HG03097 (cell line): ENCODE measurements around the gene TMEM33.
A peak's percentile ranks its signal among the peaks of the same experiment; 100 is the strongest.

Source experiments
- ATAC-seq: cut with Tn5 transposase; IDR thresholded peaks from one replicate; pipeline ENCODE4 v1.9.1; 2021; ENCODE audit not compliant: unreplicated experiment, low FRiP score

Gene TMEM33

DNA sequence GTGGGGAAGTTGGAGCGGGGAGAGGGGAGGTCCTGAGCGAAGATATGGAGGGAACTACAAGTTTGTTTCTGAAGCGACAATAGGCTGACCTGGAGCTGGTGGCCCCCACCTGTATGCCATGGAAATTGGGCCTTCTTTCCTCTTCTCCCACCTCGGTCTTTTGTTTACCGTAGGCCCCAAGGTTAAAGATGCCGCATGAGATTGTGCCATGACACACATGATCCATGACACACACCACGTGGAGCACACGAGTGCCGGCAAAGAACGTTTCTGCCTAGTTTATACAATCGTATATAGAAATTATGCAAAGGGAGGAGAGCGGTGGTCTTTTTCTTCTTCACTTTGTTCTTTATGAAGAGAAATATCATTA lies 408 bp downstream of the TMEM33 start:
- ATAC-seq = peak; percentile 17

DNA sequence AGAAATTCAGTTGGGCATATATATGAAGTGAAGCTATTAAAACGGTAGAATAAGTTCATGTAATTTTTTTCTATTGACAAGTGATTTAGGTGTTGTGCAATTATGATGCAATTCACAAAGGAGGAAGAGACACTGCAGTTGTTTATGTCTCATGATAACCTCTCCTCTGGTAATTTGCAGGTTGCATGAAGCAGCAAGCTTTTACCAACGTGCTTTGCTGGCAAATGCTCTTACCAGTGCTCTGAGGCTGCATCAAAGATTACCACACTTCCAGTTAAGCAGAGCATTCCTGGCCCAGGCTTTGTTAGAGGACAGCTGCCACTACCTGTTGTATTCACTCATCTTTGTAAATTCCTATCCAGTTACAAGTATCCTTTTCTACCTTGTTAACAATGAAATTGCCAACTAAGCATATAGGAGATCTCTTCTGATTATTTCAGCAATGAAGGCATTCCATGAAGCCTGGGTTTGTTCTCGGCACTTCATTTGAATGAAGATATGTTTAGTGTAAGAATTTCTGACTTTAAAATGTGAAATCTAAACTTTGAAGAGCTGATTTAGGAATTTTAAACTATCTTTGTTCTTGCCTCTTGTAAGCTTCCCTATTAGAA lies 3.9 kb downstream of the TMEM33 start:
- ATAC-seq = no peak

DNA sequence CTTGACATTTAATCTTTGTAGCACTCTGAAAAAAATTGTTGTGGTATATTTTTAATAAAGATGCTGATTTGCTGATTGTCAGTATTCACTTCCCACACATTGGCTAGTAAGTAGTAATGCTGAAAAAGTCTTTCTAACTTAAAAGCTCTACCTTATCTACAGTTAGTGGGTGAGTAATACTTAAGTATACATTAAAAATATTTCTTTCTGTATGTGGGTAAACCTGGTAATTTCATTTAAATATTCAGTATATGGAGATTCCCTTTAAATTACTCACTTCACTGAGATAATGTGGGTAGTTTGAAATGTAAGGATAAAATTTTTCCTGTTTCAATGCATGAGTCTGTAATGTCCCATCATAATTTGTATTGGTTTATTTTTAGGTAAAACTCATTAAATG lies 5.6 kb downstream of the TMEM33 start:
- no peak for ATAC-seq

DNA sequence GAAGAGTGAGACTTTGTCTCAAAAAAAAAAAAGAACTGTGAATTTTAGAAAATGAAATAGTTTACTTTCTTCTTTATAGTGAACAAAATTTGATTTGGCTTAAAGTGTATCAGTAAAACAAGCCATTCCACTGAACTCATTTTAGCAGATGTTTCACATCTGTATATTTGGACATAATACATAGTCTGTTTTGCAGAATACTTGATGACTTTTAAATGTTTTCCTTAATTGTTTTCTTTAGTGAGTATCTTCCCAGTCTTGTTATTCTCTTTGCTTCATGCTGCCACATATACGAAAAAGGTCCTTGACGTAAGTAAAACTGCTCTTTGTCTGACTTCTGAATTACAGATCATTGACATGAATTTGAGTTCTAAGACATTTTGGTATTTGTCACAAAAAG lies 8.3 kb downstream of the TMEM33 start:
- no peak for ATAC-seq

DNA sequence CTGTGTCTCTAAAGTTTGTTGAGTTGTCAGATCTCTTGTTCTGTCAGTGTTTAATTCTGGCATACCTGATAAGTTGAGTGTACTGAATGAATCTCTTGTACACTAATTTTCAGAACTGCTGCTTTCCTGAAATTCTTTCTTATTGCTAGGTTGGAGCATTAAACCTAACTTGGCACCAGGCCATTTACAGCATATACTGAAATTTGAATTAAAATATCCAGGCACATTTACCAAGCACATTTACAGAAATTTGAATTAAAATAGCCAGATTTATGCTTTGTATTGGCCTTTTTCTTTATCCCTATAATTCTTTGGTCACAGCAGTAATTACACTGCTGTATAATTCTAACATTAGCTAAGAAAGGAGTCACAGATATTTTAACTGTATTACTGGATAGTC lies 8.9 kb downstream of the TMEM33 start:
- no peak for ATAC-seq

DNA sequence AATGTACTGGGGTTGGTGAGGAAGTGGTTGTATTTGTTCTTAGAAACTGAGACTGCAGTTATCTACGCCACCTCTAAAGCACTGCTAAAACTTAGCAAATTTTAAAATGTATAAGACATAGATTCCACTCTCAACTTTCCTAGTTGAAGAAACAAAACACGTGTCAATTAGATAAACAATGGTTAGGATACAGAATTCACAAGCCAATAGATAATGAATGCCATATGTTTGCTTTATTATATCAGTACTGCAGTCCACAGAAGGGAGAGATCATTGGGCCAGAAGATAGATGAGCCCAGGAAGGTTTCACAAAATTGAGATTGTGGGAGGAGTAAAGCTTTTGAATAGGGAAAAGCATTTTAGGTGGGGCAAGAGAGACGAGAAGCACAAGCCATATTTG lies 14.3 kb downstream of the TMEM33 start:
- ATAC-seq = no peak

DNA sequence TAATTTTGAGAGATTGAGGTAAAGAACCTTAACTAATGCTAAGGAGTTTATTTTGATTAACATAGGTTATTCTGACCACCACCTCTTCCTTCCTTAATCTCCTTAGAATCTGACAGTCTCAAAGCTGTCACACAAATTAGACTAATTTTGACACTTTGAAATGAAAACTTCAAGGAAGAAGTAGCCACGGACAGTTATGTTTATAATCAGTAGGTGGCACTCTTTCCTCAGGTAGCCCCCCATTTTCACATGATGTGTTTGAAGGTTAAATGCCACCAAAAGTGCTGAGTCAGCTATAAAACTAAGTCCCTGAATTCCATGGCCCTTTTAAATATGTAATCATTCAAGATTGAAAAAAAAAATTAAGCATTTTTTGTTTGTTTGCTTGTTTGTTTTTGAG lies 22.4 kb downstream of the TMEM33 start:
- no peak for ATAC-seq

DNA sequence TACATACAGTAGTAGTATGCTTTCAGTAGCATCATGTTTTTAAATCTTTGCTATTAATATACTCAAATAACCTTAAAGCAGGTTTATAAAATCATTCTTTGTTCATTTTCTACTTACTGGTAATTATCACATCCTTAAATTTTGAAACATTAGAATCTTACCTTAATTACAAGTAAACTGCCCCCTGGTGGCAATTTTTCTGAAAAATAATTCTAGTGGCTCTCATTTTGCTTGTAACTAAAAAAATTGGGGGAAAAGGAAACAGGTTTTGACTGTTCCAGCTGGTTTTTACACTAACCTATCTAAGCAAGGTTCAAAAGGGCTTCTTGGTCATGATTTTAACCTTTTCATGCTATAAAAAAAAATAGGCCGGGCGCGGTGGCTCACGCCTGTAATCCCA lies 27.9 kb downstream of the TMEM33 start:
- no peak for ATAC-seq

DNA sequence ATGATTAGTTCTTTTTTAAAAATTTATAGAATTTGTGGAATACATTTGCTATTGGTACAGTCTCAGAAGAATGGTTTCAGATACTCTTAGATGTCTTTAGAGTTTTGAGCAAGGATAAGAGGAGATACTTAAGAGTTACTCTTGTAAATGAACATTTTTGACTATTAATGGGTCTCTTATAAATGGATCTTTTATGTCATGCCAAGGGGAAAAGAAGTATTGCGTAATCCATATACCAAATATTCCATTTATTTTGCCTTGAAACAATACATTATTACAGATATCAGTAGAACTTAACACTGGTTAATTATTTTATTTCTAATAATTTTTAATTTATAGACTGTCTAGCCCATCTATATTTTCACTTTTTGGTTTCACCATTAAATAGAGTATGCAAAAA lies 29.2 kb downstream of the TMEM33 start:
- ATAC-seq = no peak

DNA sequence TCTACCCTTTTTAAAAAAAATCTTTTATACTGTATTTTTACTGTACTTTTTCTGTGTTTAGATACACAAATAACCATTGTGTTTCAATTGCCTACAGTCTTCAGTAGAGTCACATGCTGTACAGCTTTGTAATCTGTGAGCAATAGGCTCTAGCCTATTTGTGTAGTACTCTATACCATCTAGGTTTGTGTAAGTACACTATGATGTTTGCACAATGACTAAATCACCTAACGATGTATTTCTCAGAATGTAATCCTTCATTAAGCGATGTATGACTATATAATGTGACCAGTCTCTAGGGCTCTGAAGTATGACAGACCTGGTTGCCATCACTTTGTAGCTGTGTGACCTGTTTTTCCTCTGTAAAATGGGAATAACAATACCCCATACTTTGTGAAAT lies 32.2 kb downstream of the TMEM33 start:
- no peak for ATAC-seq

DNA sequence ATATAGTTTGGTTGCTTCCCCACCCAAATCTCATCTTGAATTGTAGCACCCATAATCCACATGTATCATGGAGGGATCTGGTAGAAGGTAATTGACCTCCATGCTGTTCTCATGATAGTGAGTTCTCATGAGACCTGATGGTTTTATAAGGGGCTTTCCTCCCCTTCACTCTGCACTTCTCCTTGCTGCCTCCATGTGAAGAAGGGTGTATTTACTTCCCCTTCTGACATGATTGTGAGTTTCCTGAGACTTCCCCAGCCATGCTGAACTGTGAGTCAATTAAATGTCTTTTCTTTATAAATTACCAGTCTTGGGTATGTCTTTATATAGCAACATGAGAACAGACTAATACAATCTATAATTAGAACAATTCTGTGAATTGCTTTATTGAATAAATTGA lies 34.4 kb downstream of the TMEM33 start:
- no peak for ATAC-seq

DNA sequence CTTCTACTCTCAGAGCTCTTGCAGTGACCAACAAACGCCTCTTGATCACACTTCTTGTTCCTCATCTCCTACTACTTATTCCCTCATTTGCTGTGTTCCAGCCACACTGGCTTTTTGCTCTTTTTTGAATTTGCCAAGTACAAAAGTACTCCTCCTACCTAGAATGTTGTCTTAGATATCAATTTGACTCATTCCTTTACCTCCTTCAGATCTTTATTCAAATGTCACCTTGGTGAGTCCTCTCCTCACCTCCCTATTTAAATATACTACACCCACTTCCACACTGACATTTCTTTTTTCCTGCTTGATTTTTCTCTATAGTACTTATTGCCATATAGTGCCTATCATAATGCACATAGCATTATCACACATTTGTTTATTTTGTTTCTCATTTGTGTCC lies 40.1 kb downstream of the TMEM33 start:
- ATAC-seq = no peak

DNA sequence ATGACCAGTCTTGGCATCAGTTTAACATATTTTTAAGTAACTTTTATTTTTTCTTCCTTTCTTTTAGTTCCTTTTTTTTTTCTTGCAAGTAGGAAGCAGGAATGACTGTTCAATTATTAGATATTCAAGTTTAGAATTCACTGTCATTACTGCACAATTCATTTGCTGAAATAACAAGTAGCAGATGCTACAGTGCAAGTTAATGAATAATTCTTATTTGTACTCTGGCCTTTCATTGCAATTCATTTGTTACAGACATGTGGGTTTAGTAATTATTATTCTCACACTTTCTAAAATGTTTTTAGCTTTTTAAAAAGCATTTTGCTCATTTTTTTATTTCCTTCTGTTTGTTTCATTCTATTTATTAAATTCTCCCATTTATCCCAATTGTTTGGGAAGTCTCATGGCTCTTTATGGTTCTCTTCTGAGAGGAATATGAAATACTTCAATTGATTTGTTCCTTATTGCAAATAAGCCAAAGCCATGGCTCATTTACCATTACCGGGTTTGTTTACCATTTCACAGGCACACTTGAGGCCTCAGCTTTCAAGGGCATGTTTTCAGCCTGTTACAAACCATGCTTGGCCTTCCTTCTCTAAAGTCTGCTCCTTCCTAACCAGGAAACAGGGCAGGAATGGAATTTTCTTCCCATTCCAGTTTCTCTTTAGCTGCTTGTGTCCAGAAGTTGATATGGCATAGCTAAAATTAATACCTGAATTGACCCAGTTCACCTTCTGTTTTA lies 41.7 kb downstream of the TMEM33 start:
- no peak for ATAC-seq

DNA sequence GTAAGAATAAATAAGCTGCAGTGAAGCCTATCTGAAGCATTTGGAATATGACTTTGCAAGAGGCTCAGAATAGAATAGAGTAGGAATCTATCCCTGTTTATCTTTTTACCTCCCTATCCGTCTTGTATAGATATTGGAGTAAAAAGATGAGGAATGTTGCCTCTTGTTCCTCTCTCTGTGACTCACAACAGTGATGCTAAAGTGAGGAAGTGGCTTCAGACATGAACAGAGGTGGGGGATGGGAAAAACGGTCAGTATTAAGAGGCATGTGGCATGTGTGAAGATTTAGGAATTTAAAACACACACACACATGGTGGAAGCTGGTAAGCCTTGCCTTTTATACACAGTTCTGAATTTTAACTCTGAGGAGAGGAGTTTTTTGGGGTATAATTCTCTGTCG lies 42.5 kb downstream of the TMEM33 start:
- no peak for ATAC-seq

DNA sequence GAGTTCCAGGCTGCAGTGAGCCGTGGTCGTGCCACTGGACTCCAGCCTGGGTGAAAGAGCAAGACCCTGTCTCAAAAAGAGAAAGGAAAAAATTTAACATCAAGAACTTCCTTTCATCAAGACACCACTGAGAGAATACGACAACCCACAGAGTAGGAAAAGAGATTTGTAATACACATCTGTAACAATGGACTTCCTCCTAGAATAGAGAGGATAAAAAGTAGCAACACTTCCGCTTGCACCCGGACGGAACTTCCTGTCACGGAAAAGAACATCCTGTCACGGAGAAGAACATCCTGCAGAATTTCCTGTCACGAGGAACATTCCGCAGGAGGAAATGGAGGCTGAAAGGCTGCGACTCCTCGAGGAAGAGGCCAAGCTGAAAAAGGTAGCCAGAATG lies 46.2 kb downstream of the TMEM33 start, which contains the start of gene DCAF4L1:
DCAF4L1 (plus strand) TSS at position 301 of the 400 bp plus-strand sequence; CDS start at position 338, 37 bp downstream.
- ATAC-seq = no peak

DNA sequence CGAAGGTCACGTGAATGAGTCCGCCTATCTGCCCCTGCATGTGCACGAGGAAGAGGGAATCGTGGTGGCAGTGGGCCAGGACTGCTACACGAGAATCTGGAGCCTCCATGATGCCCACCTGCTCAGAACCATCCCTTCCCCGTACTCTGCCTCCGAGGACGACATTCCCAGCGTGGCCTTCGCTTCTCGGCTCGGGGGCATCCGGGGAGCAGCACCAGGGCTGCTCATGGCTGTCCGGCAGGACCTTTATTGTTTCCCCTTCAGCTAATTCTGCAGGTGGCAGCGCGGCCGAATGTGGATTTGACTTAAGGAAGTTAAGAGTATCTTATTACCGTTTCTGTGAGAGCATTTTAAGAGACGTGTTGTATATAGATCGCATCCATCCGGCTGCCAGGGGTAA lies 47.5 kb downstream of the TMEM33 start:
- no peak for ATAC-seq

DNA sequence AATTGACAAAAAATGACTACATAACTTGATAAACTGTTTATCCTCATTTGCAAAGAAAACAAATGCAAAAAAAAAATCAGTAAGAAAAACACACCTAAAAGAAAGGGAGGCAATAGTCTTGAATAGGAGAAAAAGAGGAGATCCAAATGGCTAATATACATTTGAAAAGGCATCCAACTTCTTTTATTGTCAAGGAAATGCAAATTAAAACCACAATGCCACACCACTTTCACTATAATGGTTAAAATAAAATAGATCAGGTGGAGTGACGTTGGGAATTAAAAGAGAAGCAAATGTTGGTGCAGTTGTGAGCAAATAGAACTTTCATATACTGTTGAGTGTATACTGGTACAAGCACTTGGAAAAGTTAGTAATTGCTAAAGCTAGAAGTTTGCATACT lies 49.9 kb downstream of the TMEM33 start:
- ATAC-seq = no peak

DNA sequence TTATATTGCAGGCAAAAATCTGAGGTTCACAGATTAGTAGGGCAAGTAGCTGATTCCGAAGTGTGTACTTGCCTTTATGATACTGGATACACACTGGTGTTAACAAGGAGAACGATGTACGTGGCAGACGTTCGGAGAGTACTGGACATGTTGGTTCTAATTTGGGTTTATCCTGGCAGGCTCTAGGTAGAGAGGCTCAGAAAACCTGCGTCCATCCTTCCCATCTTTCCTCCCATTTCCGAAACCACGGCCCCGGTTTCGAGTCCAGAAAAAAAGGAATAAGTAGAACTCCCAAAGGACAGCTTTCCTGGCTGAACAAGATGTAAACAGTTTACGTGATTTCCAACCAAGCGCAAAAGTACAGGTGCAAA lies 54.8 kb downstream of the TMEM33 start:
- ATAC-seq = no peak

DNA sequence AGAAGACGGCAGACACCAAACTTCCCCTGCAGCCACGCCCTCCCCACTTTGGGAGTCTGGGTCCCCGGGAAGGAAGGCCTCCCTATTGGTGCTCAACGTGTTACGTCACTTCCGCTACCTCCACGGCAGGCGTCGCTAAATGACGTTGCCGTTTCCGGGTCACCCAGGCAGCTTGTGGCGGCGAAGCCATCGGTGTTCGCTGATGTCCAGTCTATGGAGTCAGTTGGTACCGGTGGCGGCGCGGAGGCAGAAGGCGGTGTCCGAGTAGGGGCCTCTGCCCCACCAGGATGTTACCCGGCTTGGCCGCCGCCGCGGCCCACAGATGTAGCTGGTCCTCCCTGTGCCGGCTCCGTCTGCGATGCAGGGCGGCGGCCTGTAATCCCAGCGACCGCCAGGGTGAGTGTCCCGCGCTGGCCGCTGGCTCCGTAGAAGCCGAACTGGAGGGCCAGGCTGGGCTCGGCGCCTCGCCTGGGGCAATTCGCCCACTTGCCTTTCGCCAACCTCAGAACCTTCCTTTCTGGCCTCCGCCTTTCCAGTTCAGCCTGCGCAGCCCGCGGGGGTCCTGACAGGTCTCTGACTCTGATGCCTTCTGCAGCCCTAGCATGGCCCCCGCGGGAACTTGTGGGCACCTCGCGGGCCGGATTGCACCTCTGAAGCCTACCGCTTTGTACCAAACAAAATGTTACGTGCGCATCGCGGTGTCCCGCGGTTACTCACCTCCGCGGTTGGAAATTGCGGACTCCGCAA lies 55.3 kb downstream of the TMEM33 start, which contains the start of gene SLC30A9:
SLC30A9 (plus strand) TSS at position 166 of the 747 bp plus-strand sequence; CDS start at position 288, 122 bp downstream.
- ATAC-seq = peak; percentile 98

DNA sequence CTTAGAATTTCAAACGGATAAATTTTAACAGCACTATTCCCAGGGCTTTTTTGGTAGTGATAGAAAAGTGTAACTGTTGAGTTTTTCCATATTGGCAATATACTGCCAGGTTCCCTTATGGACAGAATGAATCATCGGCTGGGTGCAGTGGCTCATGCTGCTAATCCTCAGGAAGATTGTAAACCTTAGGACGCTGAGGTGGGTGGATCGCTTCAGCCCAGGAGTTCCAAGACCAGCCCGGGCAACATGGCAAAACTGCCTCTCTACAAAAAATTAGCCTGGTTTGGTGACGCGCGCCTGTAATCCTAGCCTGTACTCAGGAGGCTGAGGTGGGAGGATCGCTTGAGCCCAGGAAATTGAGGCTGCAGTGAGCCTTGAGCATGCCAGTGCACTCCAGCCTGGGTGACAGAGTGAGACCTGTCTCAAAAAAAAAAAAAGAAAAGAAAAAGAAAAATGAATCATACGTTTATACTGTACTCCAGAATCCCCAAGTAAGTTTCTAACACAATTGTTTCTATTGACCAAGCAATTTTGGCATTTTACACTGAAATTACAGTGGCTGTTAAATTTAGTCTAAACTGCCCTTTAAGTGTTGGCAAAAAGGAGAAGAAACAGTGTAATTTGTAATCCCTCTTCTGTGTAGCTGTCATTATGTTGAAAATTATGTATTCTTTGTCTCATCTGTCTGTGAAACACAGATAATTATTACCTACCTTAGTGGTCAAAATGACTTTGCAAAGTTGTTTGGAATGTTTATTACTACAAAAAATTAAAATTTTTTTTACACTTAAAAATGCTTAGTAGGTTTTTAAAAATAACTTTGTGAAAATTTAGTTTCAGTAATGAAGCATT lies 56.9 kb downstream of the TMEM33 start:
- no peak for ATAC-seq
